NCI-H748 treated with DMSO at 0.1 percent for 48 hours (cell line): Measurements from ENCODE around the gene CITED2.

Source experiments
- DNase-seq: peaks from one replicate; lab custom pipeline; 2025; lab: John Stamatoyannopoulos, UW

Gene CITED2

GRCh38 chr6:139381216-139381865 is 6.9 kb upstream of the CITED2 start:
- no peak for DNase-seq

- no peak for DNase-seq
These were observed 6.2 kb upstream of the CITED2 start for GRCh38 chr6:139380611-139381010.

GRCh38 chr6:139380168-139380567 is 5.7 kb upstream of the CITED2 start:
- DNase-seq = no peak

GRCh38 chr6:139378882-139379341 is 4.5 kb upstream of the CITED2 start:
- DNase-seq = no peak

GRCh38 chr6:139378226-139378625 is 3.8 kb upstream of the CITED2 start:
- DNase-seq = no peak

- no peak for DNase-seq
These were observed 2.3 kb upstream of the CITED2 start for GRCh38 chr6:139376604-139377218.

GRCh38 chr6:139376017-139376330 is 1.5 kb upstream of the CITED2 start:
- no peak for DNase-seq

- DNase-seq = peak; percentile 90
These were observed 973 bp upstream of the CITED2 start for GRCh38 chr6:139375226-139376016.

- no peak for DNase-seq
These were observed 506 bp downstream of the CITED2 start for GRCh38 chr6:139373928-139374356.

GRCh38 chr6:139373154-139373927 is 1.1 kb downstream of the CITED2 start:
- peak; percentile 59 for DNase-seq

GRCh38 chr6:139372326-139373153 is 1.9 kb downstream of the CITED2 start:
- no peak for DNase-seq

- DNase-seq = no peak
These were observed 2.8 kb downstream of the CITED2 start for GRCh38 chr6:139371421-139372203.

GRCh38 chr6:139370999-139371345 is 3.5 kb downstream of the CITED2 start:
- no peak for DNase-seq

- DNase-seq = no peak
These were observed 4.0 kb downstream of the CITED2 start for GRCh38 chr6:139370283-139370998.

GRCh38 chr6:139369568-139370282 is 4.7 kb downstream of the CITED2 start:
- DNase-seq = peak; percentile 53

GRCh38 chr6:139369068-139369467 is 5.4 kb downstream of the CITED2 start:
- no peak for DNase-seq

GRCh38 chr6:139368661-139369060 is 5.8 kb downstream of the CITED2 start:
- no peak for DNase-seq

- DNase-seq = no peak
These were observed 6.6 kb downstream of the CITED2 start for GRCh38 chr6:139367810-139368351.

GRCh38 chr6:139364982-139365379 is 9.5 kb downstream of the CITED2 start:
- no peak for DNase-seq
